Body of pancreas (tissue), 4 donors: ENCODE results near the gene GFRA1. TPM values are rescaled to one million over a fixed set of nuclear protein-coding genes. Genes with fewer than 3 reads are reported as not detected.
A peak's percentile ranks its signal among the peaks of the same experiment; 100 is the strongest.

Experiments
- ATAC-seq: fragments of 150-250 bp; one replicate; pipeline ENCODE4 v1.9.1; 2016
- DNase-seq, 4 donors: peaks; one replicate each; pipeline ENCODE4 v3.0.0-alpha.2; 2019
- H3K27ac ChIP-seq, 4 donors: fragments of 200-600 bp; sonication (generic); 1 replicate in 3 of 4; 2 replicates in 1 of 4; pipeline versions ENCODE4 v1.5.1 to v1.6.1; 2016 to 2019; ENCODE audit warnings: mild to moderate bottlenecking in 1 of 4, mixed read lengths in 1 of 4, moderate library complexity in 1 of 4
- H3K27me3 ChIP-seq, 2 donors: fragments of 200-600 bp; sonication (generic); one replicate each; pipeline ENCODE4 v1.6.0; 2016; ENCODE audit warnings: mild to moderate bottlenecking in 1 of 2
- H3K36me3 ChIP-seq, 2 donors: fragments of 200-600 bp; sonication (generic); replicated peaks in 1 of 2; 2 replicates each; pipeline ENCODE4 v1.5.1; 2016; ENCODE audit warnings: low read depth in 2 of 2; ENCODE audit not compliant: insufficient read depth in 1 of 2
- H3K4me1 ChIP-seq: fragments of 200-600 bp; sonication (generic); one replicate; pipeline ENCODE4 v1.6.0; 2016
- H3K4me3 ChIP-seq, 2 donors: fragments of 200-600 bp; sonication (generic); 1 replicate in 1 of 2; 2 replicates in 1 of 2; pipeline ENCODE4 v1.5.1; 2016 to 2019
- H3K9me3 ChIP-seq, 3 donors: fragments of 200-600 bp; sonication (generic); 1 replicate in 2 of 3; 2 replicates in 1 of 3; pipeline ENCODE4 v1.5.1; 2016
- CTCF ChIP-seq, 7 experiments: fragments of 450-650 bp in 4 of 7; fragments of 200-600 bp in 3 of 7; sonication (generic) in 3 of 7; IDR thresholded peaks; one replicate each; pipeline ENCODE4 v1.5.1; 2016 to 2019; ENCODE audit warnings: antibody characterized with exemption in 7 of 7
- POLR2A ChIP-seq, 3 donors: fragments of 450-650 bp; IDR thresholded peaks; one replicate each; pipeline ENCODE4 v1.6.1; 2016; ENCODE audit warnings: antibody characterized with exemption in 3 of 3, mild to moderate bottlenecking in 2 of 3
- WGBS, 2 donors: methylation state at CpG; one replicate each; pipeline ENCODE4 v1.1.5; 2017; 5-methylcytosine and 5-hydroxymethylcytosine counted together
- intact Hi-C: fragments of 100-400 bp; cut with DNase I; formaldehyde crosslinking; loops from one replicate; pipeline ENCODE4 v1.15.1; 2023
- total RNA-seq, 2 donors: library from RNA; depleted of rRNA; stranded (reverse); fragments of >200 nt; gene quantifications; one replicate each; pipeline ENCODE4 v1.1.0, GENCODE V29; 2016

Gene GFRA1
- total RNA-seq, 2 donors from 2014 or later = 4.2 to 6.9 TPM

- Histone ChIP-seq H3K4me1 (no peaks in the 10 kb centered on the region), H3K9me3 (no peaks in the 10 kb centered on the region), H3K36me3 (no peaks in the 10 kb centered on the region), H3K27me3 (no peaks in the 10 kb centered on the region), H3K4me3 (no peak overlapping the region), H3K27ac (no peak overlapping the region)
- peak in 3 of 4 donors; percentile 21 to 52 (median 28) for DNase-seq
- intact Hi-C loops = no loop called here
- WGBS, 2 donors = 27 to 30% methylated on average over 5 of the region's 5 CpGs
- no peak for TF ChIP-seq CTCF (IDR thresholded peaks at IDR 0.05)
- TF ChIP-seq POLR2A (IDR thresholded peaks at IDR 0.05) = no peak
- ATAC-seq = no peak
These were observed 89.1 kb downstream of the GFRA1 start for GRCh38 chr10:116183733-116184511.

GRCh38 chr10:116182426-116182825 is 90.6 kb downstream of the GFRA1 start:
- 95 to 100% methylated on average over 2 of the region's 2 CpGs for WGBS, 2 donors
- ATAC-seq (no peak), DNase-seq (no peak)
- Histone ChIP-seq H3K27ac (no peak overlapping the region), H3K4me1 (no peaks in the 10 kb centered on the region), H3K36me3 (no peaks in the 10 kb centered on the region), H3K9me3 (no peaks in the 10 kb centered on the region), H3K4me3 (no peak overlapping the region), H3K27me3 (no peaks in the 10 kb centered on the region)
- no peak for TF ChIP-seq POLR2A (IDR thresholded peaks at IDR 0.05)
- TF ChIP-seq CTCF (IDR thresholded peaks at IDR 0.05) = no peak
- intact Hi-C loops = no loop called here

GRCh38 chr10:116178086-116178605 is 94.9 kb downstream of the GFRA1 start:
- TF ChIP-seq CTCF (IDR thresholded peaks at IDR 0.05) = no peak
- DNase-seq = no peak

GRCh38 chr10:116175231-116175630 is 97.8 kb downstream of the GFRA1 start:
- no peaks in the 10 kb centered on the region for H3K9me3 ChIP-seq
- intact Hi-C loops = no loop called here
- H3K27me3 ChIP-seq = no peaks in the 10 kb centered on the region
- H3K27ac ChIP-seq = no peak overlapping the region
- ATAC-seq (no peak), DNase-seq (no peak)
- H3K4me1 ChIP-seq = no peaks in the 10 kb centered on the region
- H3K4me3 ChIP-seq = no peak overlapping the region
- H3K36me3 ChIP-seq = no peaks in the 10 kb centered on the region
- 87 to 90% methylated on average over 8 of the region's 8 CpGs for WGBS, 2 donors
- TF ChIP-seq POLR2A (IDR thresholded peaks at IDR 0.05) (no peak), CTCF (IDR thresholded peaks at IDR 0.05) (no peak)

More at GRCh38 chr10:116178086-116178605, 94.9 kb downstream of the GFRA1 start:
- Histone ChIP-seq H3K9me3 (no peaks in the 10 kb centered on the region), H3K36me3 (no peaks in the 10 kb centered on the region), H3K4me3 (no peak overlapping the region), H3K27ac (no peak overlapping the region), H3K27me3 (no peaks in the 10 kb centered on the region), H3K4me1 (no peaks in the 10 kb centered on the region)
- no peak for ATAC-seq
- WGBS, 2 donors = 61 to 77% methylated on average over 9 of the region's 9 CpGs
- intact Hi-C loops = no loop called here

- no peaks in the 10 kb centered on the region for H3K27me3 ChIP-seq
- H3K36me3 ChIP-seq = no peaks in the 10 kb centered on the region
- intact Hi-C loops = no loop called here
- H3K4me1 ChIP-seq = no peaks in the 10 kb centered on the region
- no peak overlapping the region for H3K4me3 ChIP-seq
- H3K9me3 ChIP-seq = no peaks in the 10 kb centered on the region
- no peak overlapping the region for H3K27ac ChIP-seq
- no peak for DNase-seq
- 89 to 91% methylated on average over 4 of the region's 4 CpGs for WGBS, 2 donors
- TF ChIP-seq CTCF (IDR thresholded peaks at IDR 0.05) = no peak
- no peak for TF ChIP-seq POLR2A (IDR thresholded peaks at IDR 0.05)
- ATAC-seq = no peak
These were observed 101.5 kb downstream of the GFRA1 start for GRCh38 chr10:116171505-116171904.
